A549 treated with RU486 at 1 μM for 4 hours (cell line): ENCODE data around the gene TRIM54. TPM values are rescaled to one million over a fixed set of nuclear protein-coding genes. Genes with fewer than 3 reads are reported as not detected.

Experiments
- total RNA-seq: library from RNA; stranded (reverse); fragments of 200-300 nt; extraction: Qiagen RNA extraction; gene quantifications from 5 replicates; pipeline ENCODE4 v1.2.3, GENCODE V29; 2022; ENCODE audit warnings: low read depth

TRIM54 gene, protein sequence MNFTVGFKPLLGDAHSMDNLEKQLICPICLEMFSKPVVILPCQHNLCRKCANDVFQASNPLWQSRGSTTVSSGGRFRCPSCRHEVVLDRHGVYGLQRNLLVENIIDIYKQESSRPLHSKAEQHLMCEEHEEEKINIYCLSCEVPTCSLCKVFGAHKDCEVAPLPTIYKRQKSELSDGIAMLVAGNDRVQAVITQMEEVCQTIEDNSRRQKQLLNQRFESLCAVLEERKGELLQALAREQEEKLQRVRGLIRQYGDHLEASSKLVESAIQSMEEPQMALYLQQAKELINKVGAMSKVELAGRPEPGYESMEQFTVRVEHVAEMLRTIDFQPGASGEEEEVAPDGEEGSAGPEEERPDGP
- total RNA-seq = 0.46 to 0.95 TPM (median 0.48 TPM) in 5 replicates

DNA sequence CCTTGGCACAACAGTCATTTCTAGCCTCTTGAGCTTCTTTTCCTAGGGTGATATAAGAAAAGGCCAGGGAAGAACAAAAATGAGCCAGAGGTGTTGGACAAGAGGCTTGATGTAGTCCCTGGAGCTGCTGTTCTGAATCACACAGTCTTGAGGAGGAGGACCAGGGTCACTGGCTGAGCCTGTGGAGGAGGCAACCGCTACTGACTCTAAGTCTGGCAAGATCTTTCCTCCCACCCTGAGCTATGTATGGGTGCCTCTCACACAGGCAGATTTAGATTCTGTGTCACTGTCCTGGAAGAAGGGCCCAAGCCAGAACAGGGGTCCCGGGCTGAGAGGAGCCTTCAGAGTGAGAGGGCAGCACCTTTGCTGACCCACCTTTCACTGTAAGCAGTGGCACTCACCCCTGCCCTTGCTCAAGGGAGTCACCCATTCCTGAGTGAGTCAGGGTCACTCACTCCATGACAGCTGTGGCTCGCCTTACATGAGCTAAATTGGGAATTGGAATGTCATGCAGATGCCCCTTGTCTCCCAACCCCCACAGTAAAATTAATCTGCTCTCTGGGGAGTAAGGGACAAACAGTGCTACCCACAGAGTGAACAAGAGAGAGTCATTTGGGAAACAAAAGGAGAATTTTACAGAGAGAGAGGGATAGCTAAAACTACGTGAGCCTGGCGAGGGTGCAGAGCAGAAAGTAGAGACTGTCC is at the start of gene TRIM54:
Gene TRIM54 (plus strand): TSS at position 575 of the 705 bp plus-strand sequence. CDS start 303 bp downstream, outside the sequence.

DNA sequence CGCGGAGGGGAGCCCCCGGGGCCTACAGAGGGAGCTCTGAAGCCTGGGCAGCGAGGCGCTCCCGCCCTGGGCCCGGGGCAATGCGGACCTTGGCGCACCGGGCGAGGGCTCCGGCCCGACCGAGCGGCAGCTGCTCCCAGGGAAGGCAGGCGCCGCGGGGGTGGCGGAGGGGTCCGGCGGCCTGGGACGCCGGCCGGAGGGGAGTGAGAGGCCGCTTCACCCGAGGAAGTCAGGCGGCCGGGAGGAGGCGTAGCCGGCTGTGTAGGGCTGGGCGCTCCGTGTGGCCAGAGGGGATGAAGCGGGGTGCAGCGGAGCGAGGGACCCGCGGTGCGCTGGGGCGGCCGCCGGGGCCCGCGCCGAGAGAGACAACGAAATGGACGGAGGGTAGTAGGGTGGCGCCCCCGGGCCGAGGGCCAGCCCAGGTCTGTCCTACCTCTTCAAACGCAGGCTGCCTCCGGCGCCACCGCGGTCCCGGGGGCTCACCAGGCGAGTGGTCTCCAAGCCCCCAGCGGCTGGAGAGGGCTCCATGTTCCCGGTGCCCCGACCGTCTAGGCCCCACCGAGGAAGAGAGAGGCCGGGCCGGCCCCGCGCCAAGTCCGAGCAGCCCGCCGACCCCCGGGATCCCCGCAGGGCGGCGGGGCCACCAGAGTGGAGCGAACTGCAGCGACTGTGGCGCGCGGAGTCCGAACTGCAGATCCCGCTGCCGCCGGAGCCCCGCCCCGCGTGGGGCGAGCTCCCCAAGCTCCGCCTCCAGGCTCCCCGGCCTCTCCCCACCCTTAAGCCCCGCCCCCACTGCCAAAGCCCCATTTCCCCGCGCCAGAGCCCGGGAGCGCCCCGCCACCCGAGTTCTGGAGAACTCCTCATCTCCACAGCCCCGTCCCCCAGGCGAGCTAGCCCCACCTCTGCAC is 19.6 kb upstream of the TRIM54 start, which contains the start of gene SLC30A3:
Gene SLC30A3 (minus strand): TSS at position 669 of the 908 bp plus-strand sequence. CDS start 141 bp downstream, at position 528.

DNA sequence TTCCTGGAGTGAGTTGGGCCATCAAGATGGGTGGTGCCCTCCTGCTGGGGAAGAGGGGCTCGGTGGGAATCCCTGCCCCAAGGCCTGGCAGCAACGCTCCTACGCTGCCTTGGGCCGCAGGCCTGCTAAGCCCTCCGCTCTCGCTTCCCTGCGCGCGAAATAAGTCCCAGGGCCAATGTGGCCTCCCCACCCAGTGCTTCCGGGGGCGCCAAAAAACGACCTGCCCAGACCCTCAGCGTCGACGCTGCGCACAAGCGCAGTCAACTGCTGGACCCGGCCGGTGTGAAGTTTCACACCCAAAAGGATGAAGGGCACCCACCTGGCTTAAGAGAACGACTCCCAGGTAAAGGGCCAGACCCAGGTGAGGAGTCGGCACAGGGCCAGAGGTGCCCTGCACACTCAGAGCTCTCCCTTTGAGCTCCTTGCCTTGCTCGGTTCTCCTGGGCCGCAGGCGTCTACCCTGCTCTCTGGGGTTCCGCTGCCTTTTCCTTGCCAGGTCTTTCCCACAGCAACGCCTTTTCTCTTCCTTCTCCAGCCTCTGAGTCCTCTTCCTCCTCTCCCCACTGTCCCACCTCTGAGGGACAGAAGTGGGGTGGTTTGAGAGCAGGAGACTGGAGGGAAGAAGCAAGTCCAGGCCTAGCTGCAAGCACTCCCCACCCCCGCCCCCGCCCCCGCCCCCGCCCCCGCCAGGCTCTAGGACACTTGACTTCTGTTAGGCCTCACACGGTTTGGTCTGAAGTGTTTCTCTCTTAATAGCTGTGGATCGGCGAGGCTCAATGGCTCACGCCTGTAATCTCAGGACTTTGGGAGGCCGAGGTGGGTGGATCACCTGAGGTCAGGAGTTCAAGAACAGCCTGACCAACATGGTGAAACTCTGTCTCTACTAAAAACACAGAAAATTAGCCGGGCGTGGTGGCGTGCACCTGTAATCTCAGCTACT is 6.7 kb upstream of the TRIM54 start, which contains the start of gene DNAJC5G:
Gene DNAJC5G (plus strand): TSS at position 223 of the 940 bp plus-strand sequence. CDS start 1,296 bp downstream, outside the sequence.

DNA sequence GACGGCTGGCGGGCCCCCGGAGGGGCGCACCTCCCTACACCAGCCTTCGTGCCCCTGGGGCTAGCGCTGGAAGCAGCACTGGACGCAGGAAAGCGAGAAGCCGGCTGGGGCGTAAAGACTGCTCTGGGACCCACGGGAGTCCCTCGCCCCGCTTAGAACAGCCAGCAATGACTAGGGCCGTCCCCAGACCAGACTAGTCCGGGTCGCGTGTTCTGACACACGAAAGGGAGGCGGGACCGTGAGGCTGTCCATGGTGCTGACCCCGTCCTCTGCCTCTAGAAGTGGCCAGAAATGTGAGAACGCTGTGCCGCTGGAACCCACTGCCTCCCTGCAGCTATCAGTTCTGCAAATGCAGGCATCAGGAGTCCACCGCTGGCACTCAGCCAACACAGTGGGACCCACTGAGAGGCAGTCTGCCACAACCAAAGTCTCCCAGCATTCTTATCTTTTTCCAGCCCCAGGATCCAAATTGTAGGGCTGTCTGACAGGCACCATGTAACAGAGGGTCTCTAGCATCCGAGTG is 26.2 kb downstream of the TRIM54 start, which contains the start of gene UCN:
Gene UCN (minus strand): TSS at position 87 of the 523 bp plus-strand sequence. CDS start 550 bp downstream, outside the sequence.

DNA sequence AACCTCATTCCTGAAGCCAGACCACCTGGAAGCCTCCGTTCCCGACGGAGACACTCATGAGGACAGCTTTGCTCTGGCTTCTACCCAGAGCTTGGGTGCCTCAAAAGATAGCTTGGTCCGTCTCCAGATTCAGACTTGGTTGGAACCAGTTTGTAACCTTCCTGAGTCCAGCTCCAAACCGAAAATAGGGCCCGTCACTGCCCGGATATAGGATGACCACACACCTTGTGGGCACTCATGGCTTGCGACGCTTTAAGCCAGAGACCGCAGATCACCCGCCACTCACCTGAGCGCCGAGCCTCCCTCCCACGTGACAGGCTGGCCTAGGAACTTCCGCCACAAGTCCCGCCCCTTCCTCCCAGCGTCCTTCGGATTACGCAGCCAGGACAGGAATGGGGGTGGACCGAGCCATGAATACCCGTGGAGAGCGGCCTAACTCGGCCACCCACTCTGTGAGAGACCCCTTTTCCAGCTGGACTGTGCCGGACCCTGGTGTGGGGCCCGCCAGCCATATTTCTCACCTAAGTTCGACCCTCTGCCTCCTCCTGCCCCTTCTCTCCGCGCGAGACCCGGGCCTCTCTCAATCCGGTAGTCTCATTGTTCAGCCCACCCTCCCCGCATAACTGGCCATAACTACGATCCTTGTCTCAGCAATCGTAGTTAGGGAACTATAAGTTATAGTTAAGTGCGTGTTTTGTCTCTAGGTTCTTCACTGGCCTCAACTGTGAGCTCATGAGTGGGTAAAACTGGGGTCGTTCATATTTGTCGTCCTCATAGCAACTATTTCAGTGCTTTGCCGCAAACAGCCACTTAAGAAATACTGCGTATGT is 40.8 kb downstream of the TRIM54 start, which contains the start of gene MPV17:
Gene MPV17 (minus strand): TSS at position 332 of the 830 bp plus-strand sequence. CDS start 580 bp downstream, outside the sequence.

DNA sequence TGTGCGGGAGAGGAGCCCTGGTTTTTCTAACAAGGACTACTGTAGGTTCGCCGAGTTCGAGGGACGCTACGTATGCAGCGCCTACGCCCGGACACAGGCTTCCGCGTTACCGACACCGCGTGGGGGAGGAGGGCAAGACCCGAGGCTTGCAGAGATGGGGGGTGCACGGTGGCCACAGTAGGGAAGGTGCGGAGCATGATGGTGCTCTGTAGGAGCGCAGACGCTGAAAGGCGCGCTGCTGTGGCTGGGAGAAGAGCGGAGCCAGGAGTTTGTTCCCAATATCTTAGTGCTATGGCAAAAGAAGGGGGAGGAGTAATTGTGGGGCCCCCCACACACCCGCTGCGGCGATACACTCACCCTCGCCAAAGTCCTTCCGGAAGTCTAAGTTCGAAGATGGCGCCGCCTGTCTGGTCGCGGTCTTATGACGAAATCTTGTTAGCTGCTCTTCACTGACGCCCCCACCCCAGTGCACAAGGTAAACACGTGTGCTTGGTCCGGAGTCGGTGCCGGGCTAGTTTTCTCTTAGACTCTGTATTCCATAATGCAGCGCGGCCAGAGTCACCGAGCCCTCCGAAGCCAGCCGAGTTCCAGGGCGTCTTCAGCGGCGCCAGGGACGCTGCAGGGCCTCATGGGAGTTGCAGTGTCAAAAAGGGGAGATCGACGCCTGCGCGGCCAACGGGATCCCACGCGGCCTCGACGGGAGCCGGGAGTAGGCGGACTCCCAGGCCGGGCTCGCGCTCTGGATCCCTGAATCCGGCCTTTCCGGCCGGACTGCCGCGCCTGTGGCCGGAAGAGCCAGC is 74.4 kb downstream of the TRIM54 start, which contains the start of gene GTF3C2:
Gene GTF3C2 (minus strand): TSS at position 383 of the 800 bp plus-strand sequence. CDS start 13,210 bp downstream, outside the sequence.

Other genes with a start within 250 kb of the TRIM54 start
- 52.2 to 69.6 TPM (median 67.5 TPM) in 5 replicates for gene TMEM214, start 249.5 kb upstream of the TRIM54 start, total RNA-seq
- gene AGBL5, start 230.8 kb upstream of the TRIM54 start, total RNA-seq = 29.3 to 32.7 TPM (median 31.2 TPM) in 5 replicates
- gene OST4, start 210.8 kb upstream of the TRIM54 start, total RNA-seq = 547 to 603 TPM (median 568 TPM) in 5 replicates
- 0.33 to 0.69 TPM (median 0.57 TPM) in 5 replicates for gene EMILIN1, start 203.8 kb upstream of the TRIM54 start, total RNA-seq
- 6.9 to 9.7 TPM (median 8.9 TPM) in 5 replicates for gene KHK, start 195.7 kb upstream of the TRIM54 start, total RNA-seq
- gene CGREF1, start 163.3 kb upstream of the TRIM54 start, total RNA-seq = 7.3 to 9.3 TPM (median 8.3 TPM) in 5 replicates
- gene ABHD1, start 158.6 kb upstream of the TRIM54 start, total RNA-seq = 0.75 to 1.5 TPM (median 1.3 TPM) in 5 replicates
- 46.4 to 65.5 TPM (median 62.6 TPM) in 5 replicates for gene PREB, start 147.8 kb upstream of the TRIM54 start, total RNA-seq
- gene PRR30, start 143.0 kb upstream of the TRIM54 start, total RNA-seq = not detected in 5 replicates
- not detected in 5 replicates for gene TCF23, start 133.4 kb upstream of the TRIM54 start, total RNA-seq
- 207 to 224 TPM (median 215 TPM) in 5 replicates for gene ATRAID, start 70.4 kb upstream of the TRIM54 start, total RNA-seq
- gene SLC5A6, start 70.2 kb upstream of the TRIM54 start, total RNA-seq = 64.9 to 70.5 TPM (median 69.7 TPM) in 5 replicates
- 50.1 to 70.8 TPM (median 60.1 TPM) in 5 replicates for gene CAD, start 65.1 kb upstream of the TRIM54 start, total RNA-seq
- gene SLC30A3, start 19.4 kb upstream of the TRIM54 start, total RNA-seq = 2.5 to 3.8 TPM (median 3.8 TPM) in 5 replicates
- not detected in 5 replicates for gene DNAJC5G, start 7.0 kb upstream of the TRIM54 start, total RNA-seq
- gene UCN, start 26.0 kb downstream of the TRIM54 start, total RNA-seq = 0.71 to 2.2 TPM (median 1.8 TPM) in 5 replicates
- gene MPV17, start 40.7 kb downstream of the TRIM54 start, total RNA-seq = 69.2 to 99.8 TPM (median 85.7 TPM) in 5 replicates
- 55.1 to 68.3 TPM (median 62.9 TPM) in 5 replicates for gene GTF3C2, start 74.3 kb downstream of the TRIM54 start, total RNA-seq
- gene EIF2B4, start 87.9 kb downstream of the TRIM54 start, total RNA-seq = 52.9 to 65.7 TPM (median 58.5 TPM) in 5 replicates
- gene SNX17, start 88.2 kb downstream of the TRIM54 start, total RNA-seq = 126 to 150 TPM (median 142 TPM) in 5 replicates
- 9.6 to 15.2 TPM (median 13.8 TPM) in 5 replicates for gene ZNF513, start 98.3 kb downstream of the TRIM54 start, total RNA-seq
- 171 to 187 TPM (median 176 TPM) in 5 replicates for gene PPM1G, start 127.2 kb downstream of the TRIM54 start, total RNA-seq
- 125 to 139 TPM (median 132 TPM) in 5 replicates for gene NRBP1, start 146.2 kb downstream of the TRIM54 start, total RNA-seq
- 0.66 to 1.1 TPM (median 0.73 TPM) in 5 replicates for gene KRTCAP3, start 160.0 kb downstream of the TRIM54 start, total RNA-seq
- 6.9 to 9.3 TPM (median 8.3 TPM) in 5 replicates for gene IFT172, start 207.3 kb downstream of the TRIM54 start, total RNA-seq
- 2.1 to 5.5 TPM (median 4.2 TPM) in 5 replicates for gene FNDC4, start 212.8 kb downstream of the TRIM54 start, total RNA-seq
- 0.17 to 0.62 TPM (median 0.42 TPM) in 4 of 5 replicates, not detected in the other for gene GCKR, start 214.4 kb downstream of the TRIM54 start, total RNA-seq